Lung (tissue), 12 donors: ENCODE results near the gene MFF. TPM values are rescaled to one million over a fixed set of nuclear protein-coding genes. Genes with fewer than 3 reads are reported as not detected.

ENCODE experiments used
- ATAC-seq: fragments of 200-7000 bp; cut with Tn5 transposase; one replicate; pipeline ENCODE4 v1.9.1; 2020; ENCODE audit warnings: moderate number of reproducible peaks; ENCODE audit not compliant: insufficient read depth, low FRiP score
- DNase-seq, 3 donors: peaks; one replicate each; pipeline ENCODE4 v3.0.0-alpha.2; 2013 to 2017
- H3K27ac ChIP-seq, 2 donors: one replicate each; pipeline ENCODE4 v1.5.1; 2013; ENCODE audit warnings: mild to moderate bottlenecking in 2 of 2, moderate library complexity in 2 of 2, control low read depth in 1 of 2, inconsistent platforms in 1 of 2, low read depth in 1 of 2, low read length in 1 of 2
- H3K27me3 ChIP-seq, 3 donors: one replicate each; pipeline ENCODE4 v1.5.1; 2013; ENCODE audit warnings: low read length in 2 of 3; ENCODE audit not compliant: control insufficient read depth in 3 of 3, insufficient read depth in 3 of 3
- H3K36me3 ChIP-seq, 4 donors: one replicate each; pipeline ENCODE4 v1.5.1; 2013; ENCODE audit warnings: low read length in 4 of 4, mild to moderate bottlenecking in 1 of 4, moderate library complexity in 1 of 4; ENCODE audit not compliant: control insufficient read depth in 4 of 4, insufficient read depth in 4 of 4
- H3K4me1 ChIP-seq, 5 donors: one replicate each; pipeline ENCODE4 v1.5.1; 2013; ENCODE audit warnings: low read length in 5 of 5, mild to moderate bottlenecking in 2 of 5, moderate library complexity in 1 of 5; ENCODE audit not compliant: control insufficient read depth in 5 of 5, insufficient read depth in 5 of 5
- H3K4me3 ChIP-seq: one replicate; pipeline ENCODE4 v1.5.1; 2013; ENCODE audit warnings: mild to moderate bottlenecking, control low read depth, moderate library complexity
- H3K9ac ChIP-seq, 2 donors: one replicate each; pipeline ENCODE4 v1.5.1; 2013; ENCODE audit warnings: low read length in 2 of 2, control low read depth in 1 of 2; ENCODE audit not compliant: insufficient read depth in 1 of 2
- H3K9me3 ChIP-seq, 4 donors: one replicate each; pipeline ENCODE4 v1.5.1; 2013; ENCODE audit warnings: low read length in 3 of 4, mild to moderate bottlenecking in 1 of 4, moderate library complexity in 1 of 4; ENCODE audit not compliant: control insufficient read depth in 4 of 4, insufficient read depth in 3 of 4
- CTCF ChIP-seq: IDR thresholded peaks from 2 replicates; pipeline ENCODE4 v1.5.1; 2012; ENCODE audit warnings: mild to moderate bottlenecking; ENCODE audit errors: control extremely low read depth, extremely low read depth
- WGBS, 2 donors: extraction: QIAGEN DNeasy Blood & Tissue Kit; methylation state at CpG; one replicate each; pipeline ENCODE4 v1.1.7; 2013; 5-methylcytosine and 5-hydroxymethylcytosine counted together
- polyA plus RNA-seq, 2 donors: library from polyadenylated mRNA; stranded (reverse); fragments of 200-250 nt; gene quantifications; one replicate each; pipeline ENCODE4 v1.2.1, GENCODE V29; 2013
- total RNA-seq, 2 donors: library from RNA; depleted of rRNA in 1 of 2; stranded (reverse); fragments of >200 nt in 1 of 2; gene quantifications; one replicate each; pipeline ENCODE4 v1.2.1, GENCODE V29; 2014 to 2021
- donor health status: control.
- donor health status: control.
- donor health status: Bipolar disorder and iron deficiency.
- donor health status: healthy.
- donor health status: DM: yes; HTN: yes; CAD: no.

The MFF gene
- total and polyA plus RNA-seq, 4 donors: 47.0 to 90.6 (median 67.6) TPM

GRCh38 chr2:227285741-227286236 is 39.3 kb upstream of the MFF start:
- 90 to 96% methylated on average over 6 of the region's 6 CpGs for WGBS, 2 donors
- ATAC-seq (no peak), DNase-seq (no peak)
- no peak overlapping the region for H3K4me3 ChIP-seq
- H3K27me3 ChIP-seq: no peaks in the 10 kb centered on the region
- no peaks in the 10 kb centered on the region for H3K9me3 ChIP-seq
- no peak overlapping the region for H3K9ac ChIP-seq
- no peak for TF ChIP-seq CTCF
- H3K36me3 ChIP-seq: peaks cover 0 to 4% (median 0%) of the 10 kb centered on the region in 4 donors
- no peak overlapping the region for H3K27ac ChIP-seq
- peaks cover 0 to 3% (median 0%) of the 10 kb centered on the region in 5 donors for H3K4me1 ChIP-seq

GRCh38 chr2:227287771-227288170 is 37.3 kb upstream of the MFF start:
- no peak overlapping the region for H3K4me3 ChIP-seq
- H3K4me1 ChIP-seq: peaks cover 0 to 3% (median 0%) of the 10 kb centered on the region in 5 donors
- no peak for DNase-seq
- H3K36me3 ChIP-seq: peaks cover 0 to under 1% (median 0%) of the 10 kb centered on the region in 4 donors
- ATAC-seq: no peak
- no peaks in the 10 kb centered on the region for H3K27me3 ChIP-seq
- no peak for TF ChIP-seq CTCF
- 86 to 90% methylated on average over 5 of the region's 5 CpGs for WGBS, 2 donors
- no peak overlapping the region for H3K9ac ChIP-seq
- H3K27ac ChIP-seq: no peak overlapping the region
- no peaks in the 10 kb centered on the region for H3K9me3 ChIP-seq

GRCh38 chr2:227292314-227292713 is 32.7 kb upstream of the MFF start:
- 85 to 89% methylated on average over 3 of the region's 3 CpGs for WGBS, 2 donors
- DNase-seq: no peak
- no peak for ATAC-seq
- Histone ChIP-seq H3K36me3 (no peaks in the 10 kb centered on the region), H3K27ac (no peak overlapping the region), H3K4me1 (peaks cover 0 to 3% (median 0%) of the 10 kb centered on the region in 5 donors), H3K27me3 (no peaks in the 10 kb centered on the region), H3K9me3 (no peaks in the 10 kb centered on the region), H3K4me3 (no peak overlapping the region), H3K9ac (no peak overlapping the region)
- no peak for TF ChIP-seq CTCF

- 72 to 73% methylated on average over 4 of the region's 4 CpGs for WGBS, 2 donors
- no peak for DNase-seq
These were observed 31.5 kb upstream of the MFF start for GRCh38 chr2:227293531-227293930.

More at GRCh38 chr2:227293531-227293930, 31.5 kb upstream of the MFF start:
- no peaks in the 10 kb centered on the region for H3K27me3 ChIP-seq
- H3K4me1 ChIP-seq: no peaks in the 10 kb centered on the region
- no peaks in the 10 kb centered on the region for H3K9me3 ChIP-seq
- ATAC-seq: no peak
- no peak overlapping the region for H3K9ac ChIP-seq
- H3K4me3 ChIP-seq: no peak overlapping the region
- TF ChIP-seq CTCF: no peak
- H3K27ac ChIP-seq: no peak overlapping the region
- H3K36me3 ChIP-seq: no peaks in the 10 kb centered on the region
